ENCODE data around the gene BSN.
"Not testable (repeated sequence)": the region's sequence is repeated elsewhere in the genome, so short reads cannot be mapped to it uniquely, and the experiment has no call there.

GRCh38 chr3:49695350-49696015 is 141.2 kb downstream of the BSN start:
- not testable (repeated sequence) for TF ChIP-seq CTCF (conservative IDR thresholded peaks at IDR 0.05); EZH2 (IDR thresholded peaks at IDR 0.05; ENCODE audit: low read depth)
